GM19438 (cell line): ENCODE measurements around the gene DRP2.
"Not testable (repeated sequence)": the region's sequence is repeated elsewhere in the genome, so short reads cannot be mapped to it uniquely, and the experiment has no call there.

Source experiments
- ATAC-seq: cut with Tn5 transposase; IDR thresholded peaks from one replicate; pipeline ENCODE4 v1.9.1; 2021; ENCODE audit warnings: low read depth; ENCODE audit not compliant: unreplicated experiment

Gene DRP2

GRCh38 chrX:101231080-101231479 is 11.5 kb downstream of the DRP2 start:
- ATAC-seq: no peak

- ATAC-seq: no peak
Observed at GRCh38 chrX:101232316-101232715, 12.7 kb downstream of the DRP2 start.

GRCh38 chrX:101237041-101237440 is 17.5 kb downstream of the DRP2 start:
- ATAC-seq: no peak

GRCh38 chrX:101241531-101241930 is 21.9 kb downstream of the DRP2 start:
- ATAC-seq: no peak

- ATAC-seq: no peak
Observed at GRCh38 chrX:101252634-101253033, 33.0 kb downstream of the DRP2 start.

GRCh38 chrX:101257448-101258258 is 38.1 kb downstream of the DRP2 start:
- no peak for ATAC-seq

- ATAC-seq: no peak
Observed at GRCh38 chrX:101258259-101258581, 38.6 kb downstream of the DRP2 start.

- ATAC-seq: no peak
Observed at GRCh38 chrX:101260435-101260834, 40.8 kb downstream of the DRP2 start.

GRCh38 chrX:101262590-101262989 is 43.0 kb downstream of the DRP2 start:
- ATAC-seq: no peak

GRCh38 chrX:101263766-101264165 is 44.2 kb downstream of the DRP2 start:
- ATAC-seq: no peak

- ATAC-seq: no peak
Observed at GRCh38 chrX:101265869-101266428, 46.4 kb downstream of the DRP2 start.

GRCh38 chrX:101274198-101274597 is 54.6 kb downstream of the DRP2 start:
- no peak for ATAC-seq

GRCh38 chrX:101276238-101276637 is 56.7 kb downstream of the DRP2 start:
- ATAC-seq: no peak

GRCh38 chrX:101287402-101287801 is 67.8 kb downstream of the DRP2 start:
- no peak for ATAC-seq

GRCh38 chrX:101290957-101291603 is 71.5 kb downstream of the DRP2 start, which contains the start of gene TAF7L:
TAF7L (minus strand) TSS chrX:101291334; CDS start chrX:101287543, 3,791 bp downstream.
- ATAC-seq: no peak

- ATAC-seq: not testable (repeated sequence)
Observed at GRCh38 chrX:101295603-101296002, 76.0 kb downstream of the DRP2 start.

GRCh38 chrX:101303790-101304189 is 84.2 kb downstream of the DRP2 start:
- no peak for ATAC-seq
